Subcutaneous adipose tissue (tissue), 4 donors: Measurements from ENCODE around the gene QRICH2. TPM values are rescaled to one million over a fixed set of nuclear protein-coding genes. Genes with fewer than 3 reads are reported as not detected.

Experiments used
- CTCF ChIP-seq: fragments of 450-650 bp; IDR thresholded peaks from one replicate; pipeline ENCODE4 v1.5.1; 2016; ENCODE audit warnings: low read depth, mild to moderate bottlenecking, control low read depth, antibody characterized with exemption, moderate library complexity
- total RNA-seq, 4 donors: library from RNA; depleted of rRNA; stranded (reverse); fragments of >200 nt; gene quantifications; one replicate each; pipeline ENCODE4 v1.1.0, GENCODE V29; 2016

The QRICH2 gene
- total RNA-seq, 4 donors from 2014 or later: 0.33 to 2.2 (median 1.4) TPM

GRCh38 chr17:76353004-76353598, 45.0 kb upstream of the QRICH2 start:
- TF ChIP-seq CTCF: no peak

DNA sequence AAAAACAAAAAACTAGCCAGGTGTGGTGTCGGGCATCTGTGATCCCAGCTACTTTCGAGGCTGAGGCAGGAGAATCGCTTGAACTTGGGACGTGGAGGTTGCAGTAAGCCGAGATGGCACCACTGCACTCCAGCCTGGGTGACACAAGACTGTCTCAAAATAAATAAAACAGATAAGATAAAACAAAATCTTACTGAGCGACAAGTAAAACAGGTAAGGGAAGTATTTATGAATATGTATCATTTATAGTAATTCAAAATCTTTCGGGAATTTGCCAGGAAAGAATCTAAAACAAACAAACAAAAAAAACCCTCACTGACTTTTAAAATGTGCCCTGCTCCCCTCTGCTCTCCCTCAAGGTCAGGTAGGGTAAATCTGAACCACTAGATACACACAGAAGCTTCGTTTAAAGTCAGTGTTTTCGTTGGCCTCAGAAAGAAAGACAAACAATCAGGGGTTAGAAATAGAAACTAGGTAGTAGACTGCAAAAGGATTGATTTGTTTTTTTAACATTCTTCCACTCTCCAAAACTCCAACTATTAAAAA, 43.5 kb upstream of the QRICH2 start:
- no peak for TF ChIP-seq CTCF

DNA sequence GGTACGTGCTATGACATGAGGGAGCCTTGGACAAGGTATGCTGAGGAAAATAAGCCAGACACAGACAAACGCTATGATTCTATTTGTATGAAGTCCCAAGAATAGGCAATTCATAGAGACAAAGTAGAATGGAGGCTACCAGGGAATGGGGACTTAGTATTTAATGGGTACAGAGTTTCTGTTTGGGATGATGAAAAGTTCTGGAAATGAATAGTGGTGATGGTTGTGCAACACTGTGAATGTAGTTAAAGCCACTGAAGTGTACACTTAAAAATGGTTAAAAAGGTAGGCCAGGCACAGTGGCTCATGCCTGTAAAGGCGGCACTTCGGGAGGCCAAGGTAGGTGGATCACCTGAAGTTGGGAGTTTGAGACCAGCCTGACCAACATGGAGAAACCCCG, 42.4 kb upstream of the QRICH2 start:
- TF ChIP-seq CTCF: no peak

GRCh38 chr17:76345377-76345974, 37.4 kb upstream of the QRICH2 start:
- no peak for TF ChIP-seq CTCF

GRCh38 chr17:76343106-76343505, 35.0 kb upstream of the QRICH2 start:
- no peak for TF ChIP-seq CTCF

- TF ChIP-seq CTCF: no peak
Measured at GRCh38 chr17:76341301-76341700, 33.2 kb upstream of the QRICH2 start.

DNA sequence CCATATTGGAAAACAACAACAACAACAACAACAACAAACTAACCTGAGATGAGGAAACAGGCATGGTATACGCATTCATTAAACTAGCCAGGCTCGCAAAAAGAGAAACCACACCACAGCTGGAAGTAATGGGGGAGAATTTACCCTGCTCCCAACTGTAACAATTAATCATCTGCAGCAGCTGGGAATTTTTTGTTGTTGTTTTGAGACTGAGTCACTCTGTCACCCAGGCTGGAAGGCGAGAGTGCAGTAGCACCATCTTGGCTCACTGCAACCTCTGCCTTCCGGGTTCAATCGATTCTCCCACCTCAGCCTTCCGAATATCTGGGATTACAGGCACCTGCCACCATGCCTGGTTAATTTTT, 29.3 kb upstream of the QRICH2 start:
- TF ChIP-seq CTCF: no peak
